ENCODE results near the gene WDTC1.

- TF ChIP-seq CTCF (IDR thresholded peaks at IDR 0.05) (no peak), POLR2A (IDR thresholded peaks at IDR 0.05) (no peak)
Observed at GRCh38 chr1:27353629-27354028, 119.2 kb downstream of the WDTC1 start.

Data from ovary (tissue), 3 donors.